Measurements from ENCODE around the gene SLIT3. TPM values are rescaled to one million over a fixed set of nuclear protein-coding genes. Genes with fewer than 3 reads are reported as not detected.
A peak's percentile ranks its signal among the peaks of the same experiment; 100 is the strongest.

SLIT3 gene
- polyA plus RNA-seq, 6 donors from 2014 or later = not detected

DNA sequence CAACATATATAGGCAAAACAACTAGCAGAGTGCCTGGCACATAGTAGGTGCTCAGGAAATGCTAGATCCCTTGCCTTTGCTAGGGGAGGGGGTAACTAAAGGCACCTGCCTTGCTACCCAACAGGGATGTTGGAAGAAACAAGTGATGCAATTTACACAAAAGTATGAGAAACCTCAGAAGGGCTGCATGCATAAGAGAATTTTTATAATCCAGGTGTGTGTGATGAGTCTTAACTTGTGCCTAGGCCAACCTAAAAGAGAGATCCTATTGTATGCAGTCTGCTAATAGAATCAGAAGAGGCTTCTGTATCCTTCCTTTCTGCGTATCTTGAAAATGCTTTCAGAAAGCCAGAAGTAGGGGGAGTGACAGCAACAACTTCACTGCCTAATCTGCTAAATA, 135.9 kb downstream of the SLIT3 start:
- no peak overlapping the region for H3K27ac Mint-ChIP-seq
- H3K9me3 Mint-ChIP-seq = peaks cover 1 to 14% (median 2%) of the 10 kb centered on the region in 7 donors
- H3K4me3 Mint-ChIP-seq = no peak overlapping the region
- DNase-seq (no peak), ATAC-seq (ENCODE audit: low read depth in 2 of 2) (no peak)
- H3K27me3 Mint-ChIP-seq = peaks cover 0 to 8% (median 0%) of the 10 kb centered on the region in 3 donors
- no peaks in the 10 kb centered on the region for H3K4me1 Mint-ChIP-seq
- H3K36me3 Mint-ChIP-seq = no peaks in the 10 kb centered on the region

- ATAC-seq (ENCODE audit: low read depth in 2 of 2) (no peak), DNase-seq (no peak)
- Mint-ChIP-seq H3K27me3 (peaks cover 0 to 8% (median 0%) of the 10 kb centered on the region in 3 donors), H3K36me3 (no peaks in the 10 kb centered on the region), H3K4me1 (no peaks in the 10 kb centered on the region), H3K9me3 (peaks cover 2 to 17% (median 7%) of the 10 kb centered on the region in 7 donors), H3K27ac (no peak overlapping the region), H3K4me3 (no peak overlapping the region)
Observed at GRCh38 chr5:169164481-169164925, 136.4 kb downstream of the SLIT3 start.

- H3K4me3 Mint-ChIP-seq = no peak overlapping the region
- H3K27me3 Mint-ChIP-seq = no peaks in the 10 kb centered on the region
- H3K9me3 Mint-ChIP-seq = peaks cover 8 to 38% (median 16%) of the 10 kb centered on the region in 7 donors
- H3K27ac Mint-ChIP-seq = no peak overlapping the region
- no peaks in the 10 kb centered on the region for H3K4me1 Mint-ChIP-seq
- DNase-seq (no peak), ATAC-seq (ENCODE audit: low read depth in 2 of 2) (no peak)
- H3K36me3 Mint-ChIP-seq = peaks cover 0 to 4% of the 10 kb centered on the region in 2 donors
Observed at GRCh38 chr5:169162407-169162806, 138.5 kb downstream of the SLIT3 start.

DNA sequence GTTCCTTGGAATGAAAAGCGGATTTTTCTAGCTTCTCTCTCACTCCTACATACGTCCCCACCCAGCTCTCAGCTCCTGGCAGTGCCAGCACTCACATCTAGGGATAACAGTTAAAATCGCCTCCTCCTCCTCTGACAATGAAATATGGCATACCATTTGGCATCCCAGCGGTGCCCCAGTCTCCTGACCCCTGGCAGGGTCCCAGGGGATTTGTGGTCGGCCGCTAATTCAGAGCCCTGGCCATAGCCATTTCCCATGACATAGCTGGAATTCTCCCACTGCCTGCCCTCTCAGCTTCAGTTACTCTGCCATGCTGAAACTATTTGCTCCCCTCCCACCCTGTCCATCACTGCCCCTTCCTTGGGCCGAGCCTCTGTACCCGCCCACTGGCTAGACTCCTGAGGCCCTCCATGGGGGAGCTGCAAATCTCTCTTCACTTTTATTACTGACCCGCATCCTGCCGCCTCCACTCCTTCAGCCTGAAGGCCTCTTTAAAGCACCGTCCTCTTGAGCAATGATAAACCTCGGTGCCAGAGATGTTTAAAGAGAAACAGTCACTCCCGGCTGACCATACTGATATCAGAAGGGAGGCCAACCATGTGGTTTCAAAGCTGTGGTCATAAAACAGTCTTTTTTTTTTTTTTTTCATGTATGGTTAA, 139.8 kb downstream of the SLIT3 start:
- Mint-ChIP-seq H3K27me3 (no peaks in the 10 kb centered on the region), H3K36me3 (peaks cover 0 to 4% of the 10 kb centered on the region in 2 donors)
- ATAC-seq (ENCODE audit: low read depth in 2 of 2) = no peak

DNA sequence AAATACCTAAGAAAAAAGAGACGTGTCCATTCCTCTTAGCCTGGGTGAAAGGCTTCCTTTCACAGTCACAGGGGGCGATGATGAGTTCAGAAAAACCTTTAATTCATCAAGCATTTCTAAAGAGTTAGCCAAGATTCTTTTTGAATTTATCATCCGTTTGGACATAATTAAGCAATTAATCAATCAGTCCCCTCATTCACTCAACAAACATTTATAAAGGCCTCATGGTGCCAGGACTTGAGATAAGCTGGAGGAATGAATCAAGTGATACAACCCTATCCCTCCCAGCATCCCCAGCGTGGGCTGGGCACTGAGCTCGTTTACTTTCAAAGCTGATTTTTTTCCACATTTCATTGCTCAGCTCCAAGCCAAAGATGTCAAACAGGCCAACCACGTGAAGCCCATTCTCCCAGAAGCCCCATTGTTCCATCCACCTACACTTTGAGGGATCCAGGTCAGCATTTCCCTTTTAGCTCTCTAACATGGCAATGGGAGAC, 140.5 kb downstream of the SLIT3 start:
- H3K36me3 Mint-ChIP-seq = peaks cover 0 to 4% of the 10 kb centered on the region in 2 donors
- ATAC-seq (ENCODE audit: low read depth in 2 of 2) = no peak
- no peak overlapping the region for H3K27ac Mint-ChIP-seq
- H3K4me1 Mint-ChIP-seq = no peaks in the 10 kb centered on the region
- DNase-seq = no peak
- no peaks in the 10 kb centered on the region for H3K27me3 Mint-ChIP-seq
- no peak overlapping the region for H3K4me3 Mint-ChIP-seq
- H3K9me3 Mint-ChIP-seq = peaks cover 8 to 48% (median 20%) of the 10 kb centered on the region in 7 donors

More for the DNA sequence above, 139.8 kb downstream of the SLIT3 start:
- peaks cover 8 to 48% (median 20%) of the 10 kb centered on the region in 7 donors for H3K9me3 Mint-ChIP-seq
- DNase-seq = no peak
- peak overlapping the region in 1 of 6 donors; percentile 21 for H3K27ac Mint-ChIP-seq
- no peaks in the 10 kb centered on the region for H3K4me1 Mint-ChIP-seq
- H3K4me3 Mint-ChIP-seq = peak overlapping the region in 1 of 8 donors; percentile 36

- Mint-ChIP-seq H3K27ac (no peak overlapping the region), H3K4me3 (no peak overlapping the region), H3K27me3 (peaks cover 0 to 8% (median 7%) of the 10 kb centered on the region in 3 donors), H3K36me3 (peaks cover 0 to 4% of the 10 kb centered on the region in 2 donors), H3K4me1 (no peaks in the 10 kb centered on the region), H3K9me3 (peaks cover 8 to 48% (median 20%) of the 10 kb centered on the region in 7 donors)
- ATAC-seq (ENCODE audit: low read depth in 2 of 2) (no peak), DNase-seq (no peak)
Observed at GRCh38 chr5:169158764-169159163, 142.2 kb downstream of the SLIT3 start.

DNA sequence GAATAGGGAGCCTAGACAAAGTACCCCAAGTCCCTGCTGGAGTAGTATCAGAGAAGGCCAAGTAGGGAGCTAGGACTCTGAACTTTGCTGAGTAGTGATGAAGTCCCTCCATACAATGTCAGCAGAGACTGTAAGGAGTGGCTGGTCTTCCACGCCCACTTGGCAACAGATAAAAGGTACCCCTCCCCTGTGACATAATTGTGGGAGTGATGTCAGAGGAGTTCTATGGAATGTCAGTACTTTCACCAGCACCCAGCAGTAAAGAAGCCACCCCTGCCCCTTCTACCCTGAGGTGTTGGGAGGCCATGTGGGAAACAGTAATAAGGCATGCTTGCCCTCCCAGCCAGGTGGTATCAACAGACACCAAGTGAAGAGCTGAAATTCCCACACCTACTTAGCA, 143.9 kb downstream of the SLIT3 start:
- ATAC-seq (ENCODE audit: low read depth in 2 of 2) = no peak
- H3K27ac Mint-ChIP-seq = no peak overlapping the region
- H3K4me3 Mint-ChIP-seq = no peak overlapping the region

GRCh38 chr5:169154679-169155078, 146.3 kb downstream of the SLIT3 start:
- H3K9me3 Mint-ChIP-seq = peaks cover 6 to 32% (median 18%) of the 10 kb centered on the region in 7 donors
- no peak for ATAC-seq (ENCODE audit: low read depth in 2 of 2)
- peaks cover 0 to 4% of the 10 kb centered on the region in 2 donors for H3K36me3 Mint-ChIP-seq
- H3K4me1 Mint-ChIP-seq = no peaks in the 10 kb centered on the region
- peaks cover 0 to 10% (median 8%) of the 10 kb centered on the region in 3 donors for H3K27me3 Mint-ChIP-seq
- no peak for DNase-seq
- H3K27ac Mint-ChIP-seq = no peak overlapping the region
- H3K4me3 Mint-ChIP-seq = no peak overlapping the region

More for the DNA sequence above, 143.9 kb downstream of the SLIT3 start:
- H3K4me1 Mint-ChIP-seq = no peaks in the 10 kb centered on the region
- H3K27me3 Mint-ChIP-seq = peaks cover 0 to 10% (median 8%) of the 10 kb centered on the region in 3 donors
- peaks cover 8 to 48% (median 20%) of the 10 kb centered on the region in 7 donors for H3K9me3 Mint-ChIP-seq
- peaks cover 0 to 4% of the 10 kb centered on the region in 2 donors for H3K36me3 Mint-ChIP-seq
- no peak for DNase-seq

- Mint-ChIP-seq H3K27me3 (peaks cover 0 to 10% (median 8%) of the 10 kb centered on the region in 3 donors), H3K4me1 (no peaks in the 10 kb centered on the region), H3K4me3 (no peak overlapping the region), H3K27ac (no peak overlapping the region), H3K9me3 (peaks cover 3 to 20% (median 9%) of the 10 kb centered on the region in 7 donors), H3K36me3 (peaks cover 0 to 4% of the 10 kb centered on the region in 2 donors)
- DNase-seq (no peak), ATAC-seq (ENCODE audit: low read depth in 2 of 2) (no peak)
Observed at GRCh38 chr5:169153405-169153804, 147.5 kb downstream of the SLIT3 start.

- no peaks in the 10 kb centered on the region for H3K4me1 Mint-ChIP-seq
- no peak overlapping the region for H3K27ac Mint-ChIP-seq
- H3K4me3 Mint-ChIP-seq = no peak overlapping the region
- no peak for ATAC-seq (ENCODE audit: low read depth in 2 of 2)
- H3K9me3 Mint-ChIP-seq = peaks cover 3 to 15% (median 8%) of the 10 kb centered on the region in 7 donors
- peaks cover 0 to 10% (median 8%) of the 10 kb centered on the region in 3 donors for H3K27me3 Mint-ChIP-seq
- DNase-seq = no peak
- peaks cover 0 to 4% of the 10 kb centered on the region in 2 donors for H3K36me3 Mint-ChIP-seq
Observed at GRCh38 chr5:169152946-169153345, 148.0 kb downstream of the SLIT3 start.

DNA sequence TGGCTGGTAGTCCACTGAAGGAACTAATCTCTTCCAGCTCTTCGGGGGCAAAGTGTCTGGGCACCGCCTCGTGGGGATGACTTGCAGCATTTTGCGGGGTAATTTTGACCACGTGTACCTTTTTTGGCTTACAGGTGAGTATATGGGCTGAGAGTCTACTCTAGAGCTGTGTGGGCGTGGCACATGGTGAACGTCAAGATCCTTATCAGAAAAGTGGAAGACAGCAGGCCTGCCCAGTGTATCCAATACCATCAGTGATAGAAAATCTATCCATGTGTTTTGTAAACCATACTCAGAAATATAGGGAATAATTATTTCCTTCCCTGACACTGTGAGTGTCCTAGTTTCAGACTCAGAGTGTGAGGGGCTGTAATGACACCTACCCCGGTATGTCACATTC, 148.5 kb downstream of the SLIT3 start:
- H3K27me3 Mint-ChIP-seq = peaks cover 0 to 10% (median 8%) of the 10 kb centered on the region in 3 donors
- DNase-seq = no peak
- H3K27ac Mint-ChIP-seq = no peak overlapping the region
- H3K4me1 Mint-ChIP-seq = no peaks in the 10 kb centered on the region
- H3K9me3 Mint-ChIP-seq = peaks cover 0 to 10% (median 5%) of the 10 kb centered on the region in 7 donors
- ATAC-seq (ENCODE audit: low read depth in 2 of 2) = no peak
- H3K4me3 Mint-ChIP-seq = no peak overlapping the region
- H3K36me3 Mint-ChIP-seq = no peaks in the 10 kb centered on the region

DNA sequence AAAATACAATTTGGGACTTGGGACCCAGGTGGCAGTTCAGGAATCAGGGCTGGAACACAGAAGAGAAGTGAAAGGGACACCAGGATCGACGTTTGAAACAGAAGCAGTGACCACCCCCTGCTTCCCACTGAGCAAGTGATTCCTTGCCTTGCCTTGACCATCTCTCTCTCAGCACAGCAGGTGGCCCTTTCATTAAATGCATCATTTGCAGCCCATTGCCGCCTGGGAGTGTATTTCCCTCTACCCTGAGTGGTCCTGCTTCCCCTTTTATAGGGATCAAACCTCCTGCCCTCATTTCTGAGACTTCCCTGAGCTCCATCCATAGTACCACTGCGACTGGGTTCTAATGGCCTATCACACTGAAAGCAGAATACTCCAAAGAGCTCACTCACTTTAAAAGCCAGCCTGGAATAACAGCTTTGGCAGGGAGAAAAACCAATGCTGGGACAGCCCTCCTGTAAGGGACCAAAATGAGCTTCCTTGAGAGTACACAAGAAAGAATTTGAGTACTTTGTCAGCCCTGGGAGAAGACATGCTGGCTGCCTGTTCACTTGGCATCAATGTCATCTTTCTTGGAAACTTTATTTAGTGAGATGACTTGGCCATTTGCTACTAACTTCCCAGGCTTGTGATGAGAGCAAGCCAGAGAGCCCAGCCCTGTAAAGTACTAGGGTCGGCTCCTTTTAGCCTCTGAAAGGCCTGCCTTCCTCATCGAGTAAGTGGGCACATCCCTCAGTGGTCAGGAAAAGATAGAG, 149.7 kb downstream of the SLIT3 start:
- H3K27me3 Mint-ChIP-seq = peaks cover 0 to 10% (median 8%) of the 10 kb centered on the region in 3 donors
- peaks cover 0 to 5% (median 1%) of the 10 kb centered on the region in 7 donors for H3K9me3 Mint-ChIP-seq
- H3K4me3 Mint-ChIP-seq = no peak overlapping the region

GRCh38 chr5:169150108-169150507, 150.8 kb downstream of the SLIT3 start:
- no peak overlapping the region for H3K4me3 Mint-ChIP-seq
- ATAC-seq (ENCODE audit: low read depth in 2 of 2) = no peak
- no peak overlapping the region for H3K27ac Mint-ChIP-seq
- peaks cover 0 to 10% (median 8%) of the 10 kb centered on the region in 3 donors for H3K27me3 Mint-ChIP-seq
- no peaks in the 10 kb centered on the region for H3K36me3 Mint-ChIP-seq
- no peaks in the 10 kb centered on the region for H3K4me1 Mint-ChIP-seq
- H3K9me3 Mint-ChIP-seq = peaks cover 0 to 5% (median 0%) of the 10 kb centered on the region in 7 donors
- DNase-seq = no peak

More for the DNA sequence above, 149.7 kb downstream of the SLIT3 start:
- DNase-seq (no peak), ATAC-seq (ENCODE audit: low read depth in 2 of 2) (no peak)
- H3K27ac Mint-ChIP-seq = no peak overlapping the region
- no peaks in the 10 kb centered on the region for H3K36me3 Mint-ChIP-seq
- no peaks in the 10 kb centered on the region for H3K4me1 Mint-ChIP-seq
